Spleen (tissue), 7 donors: Measurements from ENCODE around the gene C11orf16.

Experiments used
- POLR2A ChIP-seq, 3 donors: fragments of 450-650 bp; IDR thresholded peaks; one replicate each; pipeline ENCODE4 v1.5.1; 2017; ENCODE audit warnings: antibody characterized with exemption in 3 of 3, mild to moderate bottlenecking in 1 of 3
- TF ChIP-seq, protein P1 (sequence below), 11 experiments: fragments of 200-600 bp in 7 of 11; fragments of 450-650 bp in 4 of 11; sonication (generic) in 4 of 11; IDR thresholded peaks in 8 of 11; conservative IDR thresholded peaks in 3 of 11; 1 replicate in 7 of 11; 2 replicates in 4 of 11; pipeline versions ENCODE4 v1.4.0 to v1.8.0; 2016 to 2021; ENCODE audit warnings: antibody characterized with exemption in 11 of 11, inconsistent platforms in 4 of 11, mild to moderate bottlenecking in 1 of 11
- donor health status: DM: no; HTN: no; CAD: no; lungs with moderate emphysema.
- donor health status: DM: no; HTN: no; CAD: no.
- donor health status: DM: no; HTN: no; CAD: no.

DNA sequence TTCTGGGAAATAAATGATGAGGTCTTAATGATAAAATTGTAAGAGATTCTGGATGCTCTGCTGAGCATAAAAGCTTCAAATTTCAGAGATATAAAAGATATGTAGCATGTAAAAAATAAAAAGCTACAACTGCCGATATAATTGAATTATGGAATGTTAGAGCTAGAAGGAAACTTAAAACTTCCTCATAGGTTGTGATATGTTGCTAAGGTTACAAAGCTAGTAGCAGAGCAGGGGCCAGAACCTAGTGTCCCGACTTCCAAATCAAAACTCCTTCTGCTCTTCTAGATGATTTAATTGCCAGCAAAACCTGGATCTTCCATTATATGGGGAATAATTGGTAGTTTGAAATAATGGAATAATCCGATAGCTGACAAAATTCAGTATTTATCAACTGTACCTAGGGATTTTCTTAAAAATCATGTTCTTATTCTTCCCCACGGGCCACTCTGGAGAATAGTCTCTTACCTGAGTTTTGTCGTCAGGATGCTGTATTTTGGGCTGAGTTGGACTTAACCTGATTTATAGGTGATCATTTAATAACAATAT lies 9.8 kb upstream of the C11orf16 start, which contains the start of gene ASCL3:
- no peak for TF ChIP-seq POLR2A (IDR thresholded peaks at IDR 0.05)
- TF ChIP-seq, protein P1, sequence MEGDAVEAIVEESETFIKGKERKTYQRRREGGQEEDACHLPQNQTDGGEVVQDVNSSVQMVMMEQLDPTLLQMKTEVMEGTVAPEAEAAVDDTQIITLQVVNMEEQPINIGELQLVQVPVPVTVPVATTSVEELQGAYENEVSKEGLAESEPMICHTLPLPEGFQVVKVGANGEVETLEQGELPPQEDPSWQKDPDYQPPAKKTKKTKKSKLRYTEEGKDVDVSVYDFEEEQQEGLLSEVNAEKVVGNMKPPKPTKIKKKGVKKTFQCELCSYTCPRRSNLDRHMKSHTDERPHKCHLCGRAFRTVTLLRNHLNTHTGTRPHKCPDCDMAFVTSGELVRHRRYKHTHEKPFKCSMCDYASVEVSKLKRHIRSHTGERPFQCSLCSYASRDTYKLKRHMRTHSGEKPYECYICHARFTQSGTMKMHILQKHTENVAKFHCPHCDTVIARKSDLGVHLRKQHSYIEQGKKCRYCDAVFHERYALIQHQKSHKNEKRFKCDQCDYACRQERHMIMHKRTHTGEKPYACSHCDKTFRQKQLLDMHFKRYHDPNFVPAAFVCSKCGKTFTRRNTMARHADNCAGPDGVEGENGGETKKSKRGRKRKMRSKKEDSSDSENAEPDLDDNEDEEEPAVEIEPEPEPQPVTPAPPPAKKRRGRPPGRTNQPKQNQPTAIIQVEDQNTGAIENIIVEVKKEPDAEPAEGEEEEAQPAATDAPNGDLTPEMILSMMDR (IDR thresholded peaks at IDR 0.05 in 8 of 11, conservative IDR thresholded peaks at IDR 0.05 in 3 of 11), result no peak
